ENCODE measurements around the gene PTPN5.

Gene PTPN5

GRCh38 chr11:18739685-18740084, 51.9 kb downstream of the PTPN5 start:
- no peak for DNase-seq (ENCODE audit: low read depth in 2 of 2)

- no peak for DNase-seq (ENCODE audit: low read depth in 2 of 2)
Observed at GRCh38 chr11:18737642-18738041, 54.0 kb downstream of the PTPN5 start.

DNA sequence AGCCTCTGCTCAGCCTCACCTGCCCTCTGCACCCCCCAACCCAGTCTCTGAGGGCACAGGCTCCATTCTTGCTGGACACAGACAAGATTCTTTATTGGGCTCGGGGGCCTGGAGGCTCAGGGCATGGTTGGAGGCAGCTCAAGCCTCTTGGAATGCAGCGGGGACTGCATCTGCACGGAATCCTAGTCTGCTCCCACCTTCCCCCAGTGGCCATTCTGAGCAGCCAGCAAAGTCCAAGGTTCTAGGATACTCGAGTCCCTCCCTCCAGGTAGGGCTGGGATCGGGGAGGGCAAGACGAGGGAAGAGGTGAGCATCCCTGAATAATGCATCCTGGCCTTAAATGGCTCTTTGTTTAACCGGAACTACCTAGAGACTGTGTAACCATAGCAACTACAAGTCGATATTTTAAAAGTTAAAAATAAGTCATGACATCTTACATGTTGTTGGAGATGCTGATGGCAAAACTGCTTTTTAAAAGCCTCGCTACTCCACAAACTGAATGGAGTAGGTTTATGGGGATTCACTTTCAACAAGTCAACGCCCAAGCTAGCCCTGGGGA, 54.9 kb downstream of the PTPN5 start:
- DNase-seq (ENCODE audit: low read depth in 2 of 2): no peak

- DNase-seq (ENCODE audit: low read depth in 2 of 2): no peak
Observed at GRCh38 chr11:18733202-18733601, 58.4 kb downstream of the PTPN5 start.

- DNase-seq (ENCODE audit: low read depth in 2 of 2): no peak
Observed at GRCh38 chr11:18731949-18732821, 59.4 kb downstream of the PTPN5 start.

- DNase-seq (ENCODE audit: low read depth in 2 of 2): no peak
Observed at GRCh38 chr11:18731441-18731840, 60.2 kb downstream of the PTPN5 start.

GRCh38 chr11:18730020-18730419, 61.6 kb downstream of the PTPN5 start:
- DNase-seq (ENCODE audit: low read depth in 2 of 2): no peak

DNA sequence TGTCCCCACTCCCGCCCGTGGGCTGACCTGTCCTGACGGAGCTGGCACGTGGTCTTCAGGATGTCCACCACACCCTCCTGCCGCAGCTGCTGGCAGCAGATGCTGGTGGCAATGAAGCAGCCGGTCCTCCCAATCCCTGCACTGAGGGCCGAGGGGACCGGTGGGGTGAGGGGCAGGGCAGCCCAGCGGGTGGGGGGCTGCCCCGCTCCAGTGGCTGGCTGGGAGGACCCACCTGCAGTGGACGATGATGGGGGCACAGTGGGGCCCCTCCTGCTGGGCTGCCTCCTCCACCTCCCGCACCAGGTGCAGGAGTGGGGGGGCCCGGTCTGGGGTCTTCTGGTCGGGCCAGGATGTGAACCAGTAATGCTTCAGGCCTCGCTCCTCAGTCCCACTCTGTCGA, 62.2 kb downstream of the PTPN5 start:
- DNase-seq (ENCODE audit: low read depth in 2 of 2): no peak

DNA sequence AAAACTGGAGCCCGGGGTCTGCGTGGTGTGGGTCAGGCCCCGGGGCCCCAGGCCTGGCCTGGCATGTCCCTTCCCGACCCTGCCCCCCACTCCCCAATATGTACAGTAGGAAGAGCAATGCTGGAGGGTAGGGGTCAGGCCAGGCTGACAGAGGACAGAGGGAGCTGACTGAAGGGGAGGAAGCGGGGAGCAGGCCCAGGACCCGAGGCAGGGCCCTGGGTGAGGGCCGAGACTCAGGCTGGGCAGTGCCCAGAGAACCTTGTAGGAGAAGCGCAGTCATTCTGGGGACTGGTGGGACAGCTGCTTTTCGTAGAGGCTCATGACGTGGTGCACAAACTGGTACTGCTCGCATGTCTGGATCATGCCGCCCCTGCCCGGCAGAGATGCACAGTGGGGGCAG, 62.9 kb downstream of the PTPN5 start:
- DNase-seq (ENCODE audit: low read depth in 2 of 2): no peak

DNA sequence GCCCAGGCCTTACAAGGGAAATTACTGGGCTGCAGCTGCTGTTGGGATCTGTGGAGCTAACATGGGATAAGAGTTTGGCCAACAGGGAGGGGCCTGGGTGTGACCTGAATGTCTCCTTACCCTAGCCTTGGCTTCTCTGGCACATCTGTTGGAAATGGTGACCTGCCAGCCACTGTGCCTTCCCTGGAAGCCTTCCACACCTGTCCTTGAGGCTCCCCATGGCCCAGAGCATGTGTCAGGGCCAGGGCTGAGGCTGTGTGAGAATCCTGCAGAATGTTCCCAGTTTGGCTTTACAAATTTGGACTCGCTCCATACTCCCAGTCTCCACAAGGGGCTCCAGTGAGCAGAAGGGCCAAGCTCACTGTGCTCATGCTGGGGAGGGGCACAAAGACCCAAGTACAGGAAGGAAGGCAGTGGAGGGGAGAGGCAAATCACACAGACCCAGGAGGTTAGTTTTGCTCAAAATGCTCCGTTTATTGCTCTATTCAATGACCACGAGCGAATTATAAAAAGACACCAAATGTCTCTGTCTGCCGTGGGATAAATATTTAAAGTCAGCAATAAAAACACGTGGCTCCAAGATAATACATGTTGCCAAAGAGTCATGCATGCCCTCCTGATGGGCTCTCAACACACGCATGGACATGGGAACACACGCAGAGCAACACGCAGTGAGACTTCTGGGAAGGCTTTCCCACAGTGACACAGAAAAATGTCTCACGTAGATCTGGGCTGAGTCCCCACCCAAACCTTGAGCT, 63.9 kb downstream of the PTPN5 start:
- DNase-seq (ENCODE audit: low read depth in 2 of 2): no peak

GRCh38 chr11:18726040-18726439, 65.6 kb downstream of the PTPN5 start, which contains the start of gene IGSF22:
Gene IGSF22, minus strand, starts transcription at chr11:18726188. Its CDS starts 1,952 bp downstream, at chr11:18724236.
- DNase-seq (ENCODE audit: low read depth in 2 of 2): no peak

GRCh38 chr11:18723991-18724390, 67.6 kb downstream of the PTPN5 start:
- no peak for DNase-seq (ENCODE audit: low read depth in 2 of 2)

DNA sequence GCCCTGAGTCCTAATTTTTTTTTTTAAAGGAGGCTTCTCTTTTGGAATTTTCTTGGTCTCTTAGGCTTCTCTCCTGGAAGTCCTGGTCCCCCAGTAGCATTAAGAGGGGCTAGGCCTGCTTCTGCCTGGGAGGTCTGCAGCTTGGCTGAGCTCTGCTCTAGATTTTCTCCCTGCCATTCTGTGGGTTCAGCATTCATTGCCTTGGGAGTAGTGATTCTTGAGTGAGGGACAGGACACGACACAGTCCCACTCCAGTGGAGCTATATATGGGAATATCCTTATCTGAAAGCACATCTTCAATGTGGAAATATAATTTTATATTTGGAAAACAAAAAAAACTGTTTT, 69.3 kb downstream of the PTPN5 start:
- no peak for DNase-seq (ENCODE audit: low read depth in 2 of 2)

GRCh38 chr11:18721561-18722292, 69.9 kb downstream of the PTPN5 start:
- no peak for DNase-seq (ENCODE audit: low read depth in 2 of 2)

DNA sequence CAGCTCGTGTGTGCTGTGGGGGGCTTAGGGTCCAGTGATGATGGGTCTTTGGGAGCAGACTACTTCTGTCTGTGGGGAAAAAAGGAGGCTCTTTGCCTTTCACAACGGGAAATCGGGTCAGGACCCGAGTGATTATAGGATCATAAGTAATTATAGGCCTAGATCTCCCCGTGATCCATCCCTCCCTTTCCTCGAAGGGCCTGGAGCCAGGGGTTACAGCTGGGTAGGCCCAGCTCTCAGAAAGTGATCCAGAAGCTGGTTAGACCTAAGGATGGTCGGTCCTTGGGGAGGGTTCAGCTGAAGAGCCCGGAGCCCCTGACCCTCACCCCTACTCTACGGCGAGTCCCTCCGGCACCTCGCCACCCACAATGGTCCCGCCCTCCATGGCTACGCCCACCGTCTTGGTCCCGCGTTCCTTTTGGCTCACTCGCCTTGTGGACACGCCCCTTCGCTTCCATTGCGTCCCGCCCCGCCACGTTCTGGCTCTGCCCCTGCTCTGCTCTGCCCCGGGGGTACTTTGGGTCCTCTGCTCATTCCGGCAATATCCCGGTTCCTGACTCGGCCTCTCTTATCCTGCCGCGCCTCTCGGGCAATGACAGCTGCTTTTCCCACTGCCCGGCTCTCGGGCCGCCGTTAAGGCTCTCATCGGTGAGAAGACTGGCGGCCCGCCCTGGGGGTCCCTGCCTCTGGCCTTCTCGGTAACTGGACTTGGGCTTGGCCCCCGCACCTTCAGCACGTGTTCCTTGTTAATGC, 70.6 kb downstream of the PTPN5 start:
- DNase-seq (ENCODE audit: low read depth in 2 of 2): peak; percentile 49 to 51

- no peak for DNase-seq (ENCODE audit: low read depth in 2 of 2)
Observed at GRCh38 chr11:18720091-18720807, 71.3 kb downstream of the PTPN5 start.

- DNase-seq (ENCODE audit: low read depth in 2 of 2): no peak
Observed at GRCh38 chr11:18715476-18715875, 76.1 kb downstream of the PTPN5 start.

DNA sequence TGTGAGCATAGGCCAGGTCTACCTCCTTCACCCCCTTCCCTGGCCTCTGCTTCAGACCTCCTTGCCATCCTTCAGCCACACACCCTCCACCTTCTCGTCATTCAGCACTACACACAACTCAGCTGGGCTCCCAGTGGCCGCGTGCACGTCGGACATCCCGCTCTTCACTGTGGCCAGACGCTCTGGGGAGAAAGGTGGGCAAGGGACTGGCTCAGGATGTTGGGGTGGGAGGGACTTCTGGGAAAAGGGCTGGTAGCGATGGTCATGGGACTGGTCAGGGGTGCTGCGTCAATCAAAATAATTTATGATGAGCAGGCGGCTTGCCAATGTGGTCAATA, 77.2 kb downstream of the PTPN5 start:
- no peak for DNase-seq (ENCODE audit: low read depth in 2 of 2)

DNA sequence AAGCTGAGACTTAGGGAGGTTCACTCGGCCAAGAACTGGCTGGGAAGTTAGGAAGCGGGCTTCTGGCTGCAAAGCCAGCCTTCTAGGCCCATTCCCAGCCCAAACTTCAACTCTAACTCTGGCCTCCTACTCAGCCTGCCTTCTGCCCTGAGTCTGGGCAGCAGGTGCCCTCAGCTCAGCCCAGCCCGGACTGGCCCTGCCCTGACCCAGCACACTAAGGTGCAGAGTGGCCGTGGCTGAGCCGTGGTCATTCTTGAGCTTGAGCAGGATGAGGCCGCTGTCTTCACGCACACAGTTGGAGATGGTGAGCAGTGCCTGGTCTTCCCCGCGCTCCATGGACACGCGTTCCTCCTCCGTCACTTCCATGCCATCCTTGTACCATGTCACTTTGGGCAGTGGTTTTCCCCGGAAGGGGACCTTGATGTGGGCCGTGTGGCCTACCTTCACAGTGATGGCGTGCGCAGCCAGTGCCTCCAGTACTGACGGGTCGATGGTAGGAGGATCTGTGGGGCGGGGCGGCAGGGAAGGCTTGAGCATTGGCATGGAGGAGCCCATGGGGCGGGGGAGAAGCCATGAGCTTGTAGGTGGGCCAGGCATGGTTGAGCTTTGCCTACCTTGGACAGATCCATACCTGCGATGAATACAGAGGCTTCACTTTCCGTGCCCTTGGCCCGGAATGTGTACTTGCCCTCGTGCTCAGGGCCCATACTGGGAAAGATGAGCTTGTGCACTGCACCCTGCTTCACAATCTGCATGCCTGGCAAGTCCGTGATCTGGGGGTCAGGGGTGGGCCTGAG, 77.8 kb downstream of the PTPN5 start:
- no peak for DNase-seq (ENCODE audit: low read depth in 2 of 2)

DNA sequence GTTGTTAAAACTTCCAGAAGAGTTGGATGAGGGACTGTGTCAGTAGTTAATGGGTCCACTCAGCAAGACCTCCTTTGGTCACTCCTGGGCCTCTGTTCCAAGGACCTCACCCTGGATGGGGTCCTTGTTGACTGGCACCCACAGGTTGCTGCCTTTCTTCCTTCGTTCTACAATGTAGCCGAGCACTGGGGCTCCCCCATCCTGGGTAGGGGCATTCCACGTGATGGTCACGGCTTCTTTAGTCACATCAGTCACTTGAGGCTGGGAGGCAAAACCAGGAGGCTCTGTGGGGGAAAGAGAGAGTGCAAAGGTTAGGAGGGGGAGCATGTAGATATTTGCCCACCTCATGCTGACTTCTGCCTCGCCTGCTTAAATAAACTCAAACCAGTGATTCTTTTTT, 81.1 kb downstream of the PTPN5 start:
- DNase-seq (ENCODE audit: low read depth in 2 of 2): no peak
